ENCODE data around the gene HERPUD2. TPM values are rescaled to one million over a fixed set of nuclear protein-coding genes. Genes with fewer than 3 reads are reported as not detected.

The HERPUD2 gene
- total RNA-seq, 4 donors from 2014 or later = 25.3 to 44.1 (median 39.3) TPM

Other genes with a start within 250 kb of the HERPUD2 start
- gene SEPTIN7, start 105.9 kb upstream of the HERPUD2 start, total RNA-seq = 100 to 1,000 TPM; 158 to 214 (median 188) TPM